GM18951 (cell line): ENCODE results near the gene GOLGA8K.
"Not testable (repeated sequence)": the region's sequence is repeated elsewhere in the genome, so short reads cannot be mapped to it uniquely, and the experiment has no call there.

ENCODE experiments used
- in situ Hi-C: fragments of 300-500 bp; cut with MboI; formaldehyde crosslinking; loops from one replicate; pipeline ENCODE4 v1.12.0; 2022; ENCODE audit warnings: low sequenced_read_pairs, mixed read lengths, inconsistent platforms; ENCODE audit not compliant: unreplicated experiment

The GOLGA8K gene

GRCh38 chr15:32403192-32403591 lies at the start of gene GOLGA8K:
GOLGA8K (minus strand) TSS chr15:32403292; CDS start chr15:32403194, 98 bp downstream.
- in situ Hi-C loops, result not testable (repeated sequence)

- in situ Hi-C loops, result not testable (repeated sequence)
Measured at GRCh38 chr15:32440445-32440977, 37.4 kb upstream of the GOLGA8K start.

GRCh38 chr15:32434102-32434963 lies 31.2 kb upstream of the GOLGA8K start:
- in situ Hi-C loops, result not testable (repeated sequence)

GRCh38 chr15:32427635-32428034 lies 24.5 kb upstream of the GOLGA8K start:
- in situ Hi-C loops, result not testable (repeated sequence)

- in situ Hi-C loops, result not testable (repeated sequence)
Measured at GRCh38 chr15:32426511-32426910, 23.4 kb upstream of the GOLGA8K start.

GRCh38 chr15:32407903-32408302 lies 4.8 kb upstream of the GOLGA8K start:
- in situ Hi-C loops, result not testable (repeated sequence)

- in situ Hi-C loops, result not testable (repeated sequence)
Measured at GRCh38 chr15:32396522-32396921, 6.6 kb downstream of the GOLGA8K start.

- in situ Hi-C loops, result not testable (repeated sequence)
Measured at GRCh38 chr15:32394745-32395144, 8.3 kb downstream of the GOLGA8K start.

GRCh38 chr15:32388050-32388648 lies 14.9 kb downstream of the GOLGA8K start:
- in situ Hi-C loops, result not testable (repeated sequence)

- in situ Hi-C loops, result not testable (repeated sequence)
Measured at GRCh38 chr15:32385823-32386495, 17.1 kb downstream of the GOLGA8K start.

GRCh38 chr15:32374185-32374584 lies 28.9 kb downstream of the GOLGA8K start:
- in situ Hi-C loops, result not testable (repeated sequence)

- in situ Hi-C loops, result not testable (repeated sequence)
Measured at GRCh38 chr15:32373707-32374106, 29.4 kb downstream of the GOLGA8K start.

- in situ Hi-C loops, result not testable (repeated sequence)
Measured at GRCh38 chr15:32372075-32372474, 31.0 kb downstream of the GOLGA8K start.

- in situ Hi-C loops, result not testable (repeated sequence)
Measured at GRCh38 chr15:32370526-32370925, 32.6 kb downstream of the GOLGA8K start.

- in situ Hi-C loops, result not testable (repeated sequence)
Measured at GRCh38 chr15:32370064-32370463, 33.0 kb downstream of the GOLGA8K start.

- in situ Hi-C loops, result not testable (repeated sequence)
Measured at GRCh38 chr15:32366492-32366891, 36.6 kb downstream of the GOLGA8K start.

GRCh38 chr15:32365955-32366354 lies 37.1 kb downstream of the GOLGA8K start:
- in situ Hi-C loops, result not testable (repeated sequence)

- in situ Hi-C loops, result not testable (repeated sequence)
Measured at GRCh38 chr15:32364944-32365343, 38.1 kb downstream of the GOLGA8K start.

GRCh38 chr15:32363449-32363848 lies 39.6 kb downstream of the GOLGA8K start:
- in situ Hi-C loops, result not testable (repeated sequence)

GRCh38 chr15:32361662-32362061 lies 41.4 kb downstream of the GOLGA8K start:
- in situ Hi-C loops, result not testable (repeated sequence)
